Endodermal cell (in vitro differentiated cells): ENCODE measurements around the gene SLC15A3. TPM values are rescaled to one million over a fixed set of nuclear protein-coding genes. Genes with fewer than 3 reads are reported as not detected.

Experiments
- DNase-seq: peaks from one replicate; pipeline ENCODE4 v3.0.0-alpha.2; 2017
- H3K27ac ChIP-seq: 2 replicates; pipeline ENCODE4 v1.5.1; 2013; ENCODE audit warnings: mild to moderate bottlenecking, low read depth, low read length, moderate library complexity
- H3K27me3 ChIP-seq: 2 replicates; pipeline ENCODE4 v1.6.1; 2013; ENCODE audit warnings: mild to moderate bottlenecking, low read length, moderate library complexity; ENCODE audit not compliant: insufficient read depth, control insufficient read depth, poor library complexity, severe bottlenecking
- H3K36me3 ChIP-seq: 2 replicates; pipeline ENCODE4 v1.7.0; 2013; ENCODE audit warnings: mild to moderate bottlenecking, low read length, moderate library complexity; ENCODE audit not compliant: control insufficient read depth, insufficient read depth
- H3K4me1 ChIP-seq: one replicate; pipeline ENCODE4 v1.7.0; 2013; ENCODE audit warnings: low read length; ENCODE audit not compliant: control insufficient read depth, insufficient read depth
- H3K4me3 ChIP-seq: 2 replicates; pipeline ENCODE4 v1.5.1; 2013; ENCODE audit warnings: mild to moderate bottlenecking, low read length, moderate library complexity
- H3K9ac ChIP-seq: 2 replicates; pipeline ENCODE4 v1.6.1; 2013; ENCODE audit warnings: mild to moderate bottlenecking, low read length, moderate library complexity; ENCODE audit not compliant: poor library complexity, severe bottlenecking; ENCODE audit errors: extremely low read depth
- H3K9me3 ChIP-seq: 2 replicates; pipeline ENCODE4 v1.6.1; 2013; ENCODE audit warnings: mild to moderate bottlenecking, low read length, moderate library complexity; ENCODE audit not compliant: control insufficient read depth
- H3K27ac Mint-ChIP-seq: 2 replicates; pipeline ENCODE4 v1.8.0; 2020; ENCODE audit warnings: mixed read lengths
- H3K27me3 Mint-ChIP-seq: 2 replicates; pipeline ENCODE4 v1.8.0; 2021; ENCODE audit warnings: mild to moderate bottlenecking, mixed read lengths; ENCODE audit not compliant: insufficient read depth
- H3K36me3 Mint-ChIP-seq: 2 replicates; pipeline ENCODE4 v1.8.0; 2020; ENCODE audit warnings: low read depth, mixed read lengths
- H3K4me1 Mint-ChIP-seq: 2 replicates; pipeline ENCODE4 v1.8.0; 2020; ENCODE audit warnings: mixed read lengths
- H3K4me3 Mint-ChIP-seq: 2 replicates; pipeline ENCODE4 v1.8.0; 2020; ENCODE audit warnings: mild to moderate bottlenecking, moderate library complexity, mixed read lengths
- H3K9me3 Mint-ChIP-seq: 2 replicates; pipeline ENCODE4 v1.8.0; 2020; ENCODE audit warnings: mild to moderate bottlenecking, mixed read lengths
- CTCF ChIP-seq: fragments of 200-600 bp; sonication (generic); conservative IDR thresholded peaks from 2 replicates; pipeline ENCODE4 v1.5.0; 2021; ENCODE audit warnings: antibody characterized with exemption, mild to moderate bottlenecking
- WGBS, 2 experiments: methylation state at CpG; one replicate each; pipeline versions ENCODE4 v1.1.5 to v1.1.7; 2013; ENCODE audit warnings: missing lambda C conversion rate in 2 of 2, mixed read lengths in 1 of 2; ENCODE audit not compliant: insufficient coverage in 1 of 2, insufficient read length in 1 of 2; 5-methylcytosine and 5-hydroxymethylcytosine counted together
- total RNA-seq, 2 donors: library from RNA; stranded (reverse); fragmentation: NEBNext Ultra II Directional in 1 of 2; extraction: Animal tissue kit (Norgen Biotek cat#: 25700) in 1 of 2; gene quantifications; 2 replicates in 1 of 2; 3 replicates in 1 of 2; pipeline ENCODE4 v1.2.1, GENCODE V29; 2021

Gene SLC15A3
- total RNA-seq, 2 donors from 2014 or later = 1.4 to 1.6 TPM

- TF ChIP-seq CTCF = no peak
- Histone ChIP-seq H3K9me3 (no peaks in the 10 kb centered on the region), H3K9ac (no peak overlapping the region), H3K27me3 (peaks cover 25% of the 10 kb centered on the region), H3K36me3 (no peaks in the 10 kb centered on the region), H3K4me1 (no peaks in the 10 kb centered on the region), H3K4me3 (no peak overlapping the region), H3K27ac (no peak overlapping the region)
- peaks cover 45% of the 10 kb centered on the region for H3K27me3 Mint-ChIP-seq
- no peaks in the 10 kb centered on the region for H3K36me3 Mint-ChIP-seq
- WGBS, 2 experiments = 80 to 92% methylated on average over 5 to 6 of the region's 6 CpGs
- no peaks in the 10 kb centered on the region for H3K4me1 Mint-ChIP-seq
- no peak overlapping the region for H3K27ac Mint-ChIP-seq
- no peak for DNase-seq
- no peak overlapping the region for H3K4me3 Mint-ChIP-seq
- H3K9me3 Mint-ChIP-seq = no peaks in the 10 kb centered on the region
These were observed 7.5 kb upstream of the SLC15A3 start for GRCh38 chr11:60959431-60959830.

- WGBS, 2 experiments = 89 to 97% methylated on average over 4 of the region's 4 CpGs
- H3K9me3 Mint-ChIP-seq = no peaks in the 10 kb centered on the region
These were observed 5.2 kb upstream of the SLC15A3 start for GRCh38 chr11:60957188-60957587.

GRCh38 chr11:60955571-60955970 lies 3.6 kb upstream of the SLC15A3 start:
- no peak overlapping the region for H3K27ac Mint-ChIP-seq
- no peaks in the 10 kb centered on the region for H3K36me3 Mint-ChIP-seq
- Histone ChIP-seq H3K36me3 (no peaks in the 10 kb centered on the region), H3K27ac (no peak overlapping the region), H3K9me3 (no peaks in the 10 kb centered on the region), H3K27me3 (peaks cover 45% of the 10 kb centered on the region), H3K4me3 (no peak overlapping the region), H3K9ac (no peak overlapping the region), H3K4me1 (no peaks in the 10 kb centered on the region)
- no peaks in the 10 kb centered on the region for H3K4me1 Mint-ChIP-seq
- no peak for DNase-seq
- H3K4me3 Mint-ChIP-seq = no peak overlapping the region
- TF ChIP-seq CTCF = no peak
- H3K9me3 Mint-ChIP-seq = no peaks in the 10 kb centered on the region
- H3K27me3 Mint-ChIP-seq = peaks cover 61% of the 10 kb centered on the region
- WGBS, 2 experiments = 74 to 77% methylated on average over 5 of the region's 5 CpGs

More at GRCh38 chr11:60957188-60957587, 5.2 kb upstream of the SLC15A3 start:
- no peaks in the 10 kb centered on the region for H3K9me3 ChIP-seq
- no peak overlapping the region for H3K27ac ChIP-seq
- Mint-ChIP-seq H3K4me3 (no peak overlapping the region), H3K4me1 (no peaks in the 10 kb centered on the region), H3K27me3 (peaks cover 59% of the 10 kb centered on the region), H3K36me3 (no peaks in the 10 kb centered on the region), H3K27ac (no peak overlapping the region)
- H3K4me1 ChIP-seq = no peaks in the 10 kb centered on the region
- no peak overlapping the region for H3K9ac ChIP-seq
- DNase-seq = no peak
- H3K4me3 ChIP-seq = no peak overlapping the region
- no peak for TF ChIP-seq CTCF
- no peaks in the 10 kb centered on the region for H3K36me3 ChIP-seq
- peaks cover 41% of the 10 kb centered on the region for H3K27me3 ChIP-seq
